ENCODE data around the gene B9D2.
A peak's percentile ranks its signal among the peaks of the same experiment; 100 is the strongest.
"Not testable (repeated sequence)": the region's sequence is repeated elsewhere in the genome, so short reads cannot be mapped to it uniquely, and the experiment has no call there.

B9D2 gene

DNA sequence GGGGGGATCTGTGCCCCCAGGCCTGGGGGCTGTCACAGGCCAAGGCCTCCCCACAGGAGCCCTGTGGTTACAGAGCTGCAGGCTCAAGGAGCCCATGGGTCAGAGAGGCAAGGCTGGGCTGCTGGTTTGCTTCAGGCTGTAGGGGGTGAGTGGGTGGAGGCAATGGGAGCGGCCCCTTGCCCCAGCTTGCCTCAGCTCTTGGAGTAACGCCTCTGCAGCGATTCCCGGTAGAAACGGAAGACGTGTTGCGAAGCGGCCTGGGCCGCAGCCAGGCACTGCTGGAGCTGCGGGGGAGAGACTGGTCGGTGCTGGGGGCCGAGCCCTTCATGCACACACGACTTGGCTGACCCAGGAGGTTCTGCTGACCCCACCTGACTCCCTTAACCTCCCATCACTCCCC lies 22.5 kb upstream of the B9D2 start:
- no peak for DNase-seq

DNA sequence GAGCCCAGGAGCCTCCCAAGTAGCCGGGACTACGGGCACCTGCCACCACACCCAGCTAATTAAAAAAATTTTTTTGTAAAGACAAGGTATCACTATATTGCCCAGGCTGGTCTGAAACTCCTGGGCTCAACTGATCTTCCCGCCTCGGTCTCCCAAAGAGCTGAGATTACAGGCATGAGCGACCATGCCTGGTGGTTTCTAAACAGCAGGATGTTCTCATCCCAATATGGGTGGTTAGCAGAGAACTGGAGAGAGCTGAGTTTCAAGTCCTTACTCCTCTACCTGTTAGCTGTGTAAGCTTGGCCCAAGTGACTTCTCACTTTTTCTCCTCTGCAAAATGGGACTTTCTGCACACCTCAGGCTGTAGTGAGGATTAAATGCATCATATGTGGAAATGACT lies 20.4 kb upstream of the B9D2 start:
- no peak for DNase-seq

DNA sequence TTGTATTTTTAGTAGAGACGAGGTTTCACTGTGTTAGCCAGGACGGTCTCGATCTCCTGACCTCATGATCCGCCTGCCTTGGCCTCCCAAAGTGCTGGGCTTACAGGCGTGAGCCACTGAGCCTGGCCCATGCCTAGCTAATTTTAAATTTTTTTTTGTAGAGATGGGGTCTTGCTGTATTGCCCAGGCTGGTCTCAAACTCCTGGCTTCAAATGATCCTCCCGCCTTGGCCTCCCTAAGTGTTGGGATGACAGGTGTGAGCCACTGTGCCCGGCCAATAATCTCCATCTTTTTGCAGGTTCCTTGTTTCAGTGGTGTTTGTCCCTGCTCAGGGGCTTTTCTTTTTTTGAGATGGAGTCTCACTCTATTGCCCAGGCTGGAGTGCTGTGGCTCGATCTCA lies 17.6 kb upstream of the B9D2 start:
- DNase-seq = not testable (repeated sequence)

DNA sequence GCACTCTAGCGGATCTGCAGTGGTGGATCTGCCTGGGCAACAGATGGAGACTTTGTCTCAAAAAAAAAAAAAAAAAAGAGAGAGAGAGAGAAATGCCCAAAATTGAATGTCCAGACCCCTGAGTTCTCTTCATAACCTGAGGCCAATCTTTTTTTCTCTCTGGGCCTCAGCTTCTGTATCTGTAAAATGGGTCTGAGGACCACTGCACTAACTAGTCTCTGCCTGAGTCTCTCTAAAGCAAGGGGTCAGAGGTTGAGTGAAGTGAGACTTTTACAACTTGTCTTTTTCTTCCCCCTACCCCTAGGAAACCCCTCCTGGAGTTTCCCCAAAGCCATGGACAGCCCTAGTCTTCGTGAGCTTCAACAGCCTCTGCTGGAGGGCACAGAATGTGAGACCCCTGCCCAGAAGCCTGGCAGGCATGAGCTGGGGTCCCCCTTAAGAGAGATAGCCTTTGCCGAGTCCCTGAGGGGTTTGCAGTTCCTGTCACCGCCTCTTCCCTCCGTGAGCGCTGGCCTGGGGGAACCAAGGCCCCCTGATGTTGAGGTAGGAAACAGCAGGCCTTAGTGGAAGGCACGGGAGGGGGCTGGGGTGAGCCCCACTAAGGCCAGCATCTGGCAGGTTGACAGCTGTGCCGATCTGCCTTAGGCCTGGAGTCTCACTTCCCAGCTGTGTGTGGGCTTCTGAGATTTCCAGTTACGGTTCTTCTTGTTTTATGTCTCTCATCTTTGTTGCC lies 14.2 kb upstream of the B9D2 start:
- no peak for DNase-seq

DNA sequence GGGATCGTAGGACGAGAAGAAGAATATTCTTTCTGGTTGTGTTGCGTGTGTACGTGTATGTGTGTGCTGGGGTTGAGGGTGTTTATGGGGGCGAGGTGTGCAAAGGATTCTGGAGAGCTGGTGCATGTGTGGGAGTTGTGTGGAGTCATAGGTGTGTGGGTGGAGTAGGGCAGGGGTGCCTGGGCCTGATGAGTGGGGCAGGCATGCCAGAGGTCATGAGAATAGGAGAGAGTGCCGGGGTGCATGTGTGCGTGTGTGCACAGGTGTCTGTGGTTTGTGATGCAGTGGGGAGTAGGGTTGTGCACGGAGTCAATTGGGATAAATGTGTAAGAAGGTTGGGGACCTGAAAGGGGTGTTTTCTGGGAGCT lies 13.0 kb upstream of the B9D2 start:
- DNase-seq = no peak

DNA sequence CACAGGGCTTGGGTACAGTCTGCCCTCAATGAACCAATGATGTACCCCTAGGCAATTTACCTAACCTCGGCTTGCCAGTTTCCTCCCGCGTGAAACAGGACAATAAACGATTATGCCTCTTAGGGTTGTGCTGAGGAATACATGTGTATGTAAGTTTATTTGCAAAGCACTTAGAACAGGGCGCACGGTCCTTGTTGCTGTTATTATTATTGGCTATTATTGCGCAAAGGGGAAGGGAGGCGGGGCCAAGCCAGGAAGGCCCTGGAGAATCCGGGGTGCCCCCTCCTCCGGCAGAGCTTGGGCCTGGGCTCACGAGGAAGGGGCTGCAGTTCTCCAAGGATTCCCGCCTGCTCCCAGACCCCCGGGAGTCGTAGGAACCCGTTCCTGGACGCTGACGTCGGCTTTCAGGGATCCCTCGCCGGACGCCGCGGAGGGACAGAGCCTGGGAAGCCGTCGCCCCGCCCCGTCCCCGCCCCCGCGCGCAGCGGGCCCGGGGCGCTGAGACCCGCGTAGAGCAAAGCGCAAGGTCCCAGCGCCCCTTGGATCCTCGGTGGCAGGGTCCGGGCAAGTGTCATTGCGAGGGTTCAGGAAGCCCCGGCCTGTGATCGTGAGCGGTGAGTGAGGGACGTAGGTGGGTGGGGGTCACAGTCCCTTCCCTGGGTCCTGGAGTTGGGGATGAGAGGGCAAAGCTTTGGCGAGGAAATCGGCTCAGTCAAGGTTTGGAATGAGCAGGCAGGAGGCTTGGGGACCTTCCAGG lies 12.5 kb upstream of the B9D2 start, which contains the start of gene TMEM91:
TMEM91 (plus strand) TSS at position 293 of the 757 bp plus-strand sequence. CDS start 1,777 bp downstream, outside the sequence.
- DNase-seq = peak; percentile 23

DNA sequence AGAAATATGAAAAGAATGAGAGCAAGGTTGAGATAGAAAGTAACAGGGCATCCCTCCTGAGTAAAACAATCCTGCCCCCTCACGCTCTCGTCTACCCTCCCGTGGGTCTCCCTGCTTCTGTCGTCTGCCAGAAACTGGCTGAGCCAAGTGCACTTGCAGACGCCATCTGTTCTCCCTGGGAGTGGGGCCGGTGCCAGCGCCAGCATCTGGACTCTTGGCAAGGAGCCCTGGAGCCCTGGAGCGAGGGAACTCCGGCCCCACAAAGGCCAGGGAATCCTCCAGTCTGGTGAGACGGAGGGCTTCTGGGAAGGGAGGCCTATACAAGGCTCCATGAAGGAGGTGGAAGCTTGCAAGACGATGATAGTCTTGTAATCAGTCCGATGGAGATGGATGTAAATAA lies 10.0 kb upstream of the B9D2 start:
- DNase-seq = peak; percentile 95

DNA sequence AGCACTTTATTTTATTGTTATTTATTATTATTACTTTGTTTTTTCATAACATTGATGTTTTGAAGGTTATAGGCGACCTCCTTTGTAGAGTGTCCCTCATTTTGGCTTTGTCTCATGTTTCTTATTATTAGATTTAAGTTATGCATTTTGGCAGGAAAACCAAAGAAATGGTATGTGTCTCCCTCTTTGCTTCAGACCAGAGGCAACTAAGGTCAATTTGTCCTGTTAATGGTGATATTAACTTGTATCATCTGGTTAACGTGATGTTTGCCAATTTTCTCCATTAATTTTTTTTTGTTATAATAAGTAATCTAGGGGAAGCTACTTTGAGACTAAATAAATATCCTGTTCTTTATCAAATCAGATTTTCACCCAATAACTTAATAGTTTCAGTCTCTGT lies 8.6 kb upstream of the B9D2 start:
- no peak for DNase-seq

DNA sequence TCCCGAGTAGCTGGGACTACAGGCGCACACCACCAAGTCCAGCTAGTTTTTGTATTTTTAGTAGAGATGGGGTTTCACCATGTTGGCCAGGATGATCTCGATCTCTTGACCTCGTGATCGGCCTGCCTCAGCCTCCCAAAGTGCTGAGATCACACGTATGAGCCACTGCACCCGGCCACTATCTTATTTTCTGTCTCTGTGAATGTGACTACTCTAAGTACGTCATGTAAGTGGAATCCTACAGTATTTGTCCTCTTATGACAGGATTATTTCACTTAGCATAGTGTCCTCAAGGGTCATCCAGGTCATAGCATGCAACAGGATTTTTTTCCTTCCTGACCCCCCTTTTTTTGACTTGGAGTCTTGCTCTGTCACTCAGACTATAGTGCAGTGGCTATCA lies 7.6 kb upstream of the B9D2 start:
- no peak for DNase-seq

DNA sequence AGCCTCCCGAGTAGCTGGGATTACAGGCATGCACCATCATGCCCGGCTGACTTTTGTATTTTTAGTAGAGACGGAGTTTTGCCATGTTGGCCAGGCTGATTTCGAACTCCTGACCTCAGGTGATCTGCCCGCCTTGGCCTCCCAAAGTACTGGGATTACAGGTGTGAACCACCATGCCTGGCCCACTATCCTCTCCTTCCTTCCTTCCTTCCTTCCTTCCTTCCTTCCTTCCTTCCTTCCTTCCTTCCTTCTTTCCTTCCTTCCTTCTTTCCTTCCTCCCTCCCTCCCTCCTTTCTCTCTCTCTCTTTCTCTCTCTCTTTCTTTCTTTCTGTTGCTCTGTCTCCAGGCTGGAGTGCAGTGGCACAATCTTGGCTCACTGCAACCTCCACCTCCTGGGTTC lies 7.2 kb upstream of the B9D2 start:
- DNase-seq = not testable (repeated sequence)

DNA sequence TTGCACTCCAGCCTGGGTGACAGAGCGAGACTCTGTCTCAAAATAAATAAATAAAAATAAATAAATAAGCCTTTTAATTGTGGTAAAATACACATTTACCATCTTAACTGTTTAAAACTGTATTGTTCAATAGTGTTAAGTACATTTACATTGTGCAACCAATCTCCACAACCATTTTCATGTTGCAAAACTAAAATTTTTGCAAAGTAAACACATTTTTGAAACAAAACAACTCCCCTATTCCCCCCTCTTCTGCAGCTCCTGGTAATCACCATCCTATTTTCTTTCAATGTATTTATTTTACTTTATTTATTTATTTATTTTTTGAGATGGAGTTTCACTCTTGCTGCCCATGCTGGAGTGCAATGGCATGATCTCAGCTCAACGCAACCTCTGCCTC lies 5.8 kb upstream of the B9D2 start:
- no peak for DNase-seq

DNA sequence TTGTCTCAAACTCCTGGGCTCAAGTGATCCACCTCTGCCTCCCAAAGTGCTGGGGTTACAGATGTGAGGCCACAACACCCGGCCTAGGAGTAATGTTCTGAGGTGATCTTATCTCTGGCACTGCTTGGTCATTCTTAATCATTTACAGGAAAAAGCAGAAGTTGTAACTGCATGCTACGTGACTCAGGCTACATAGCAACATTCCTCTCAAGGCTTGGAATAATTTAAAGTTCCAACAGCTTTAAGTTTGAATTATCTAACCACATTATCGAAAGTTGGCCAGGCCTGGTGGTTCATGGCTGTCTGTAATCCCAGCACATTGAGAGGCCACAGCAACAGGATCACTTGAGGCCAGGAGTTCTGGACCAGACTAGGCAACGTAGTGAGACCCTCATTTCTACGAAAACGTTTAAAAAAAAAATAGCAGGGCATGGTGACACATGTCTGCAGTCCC lies 3.9 kb upstream of the B9D2 start:
- DNase-seq = no peak

DNA sequence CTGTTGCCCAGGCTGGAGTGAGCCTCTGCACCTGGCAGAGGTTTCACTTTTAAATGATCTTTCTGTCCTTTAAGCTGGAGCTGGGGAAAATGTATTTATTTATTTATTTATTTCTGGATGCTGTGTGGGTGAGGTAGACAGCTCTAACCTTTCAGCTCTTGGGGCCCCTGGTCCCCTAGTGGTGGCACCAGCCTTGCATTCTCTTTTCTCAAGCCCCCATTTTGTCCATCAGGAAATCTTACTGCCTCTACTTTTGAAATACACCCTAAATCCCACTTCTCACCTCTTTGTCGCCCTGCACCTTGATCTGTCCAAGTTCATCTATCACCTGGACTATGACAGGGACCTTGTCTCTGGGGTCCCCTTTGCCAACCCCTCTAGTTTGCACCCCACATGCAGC lies 2.1 kb upstream of the B9D2 start:
- no peak for DNase-seq

DNA sequence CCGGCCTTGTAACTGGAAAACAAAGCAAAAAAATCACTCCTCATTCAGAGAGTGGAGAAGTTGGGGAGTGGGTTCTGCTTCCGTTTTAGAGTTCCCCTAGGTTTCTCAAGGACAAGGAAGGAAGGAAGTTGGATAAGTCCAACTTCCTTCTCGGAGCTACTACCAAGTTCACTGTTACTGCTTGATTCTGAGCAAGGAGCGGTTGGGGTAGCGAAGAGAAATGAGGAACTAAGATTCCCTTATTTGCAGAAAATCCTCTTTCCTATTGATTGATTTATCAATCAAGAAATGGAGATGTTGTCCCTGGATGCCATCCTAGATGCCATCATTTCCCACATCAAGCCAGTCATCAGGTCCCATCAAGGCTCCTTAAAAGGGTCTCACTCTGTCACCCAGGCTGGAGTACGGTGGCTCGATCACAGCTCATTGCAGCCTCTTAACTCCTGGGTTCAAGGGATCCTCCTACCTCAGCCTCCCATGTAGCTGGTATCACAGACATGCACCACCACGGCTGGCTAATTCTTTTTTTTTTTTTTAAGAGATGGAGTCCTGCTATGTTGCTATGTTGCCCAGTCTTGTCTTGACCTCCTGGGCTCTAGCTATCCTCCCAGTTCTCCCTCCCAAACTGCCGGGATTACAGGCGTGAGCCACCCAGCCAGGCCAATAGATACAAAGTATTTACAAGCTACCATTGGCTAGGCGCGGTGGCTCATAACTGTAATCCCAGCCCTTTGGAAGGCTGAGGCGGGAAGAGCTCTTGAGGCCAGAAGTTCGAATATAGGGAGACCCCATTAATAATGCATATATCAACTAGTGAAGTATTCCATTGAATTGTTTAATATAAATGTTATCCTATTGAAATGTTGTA lies 809 bp upstream of the B9D2 start:
- no peak for DNase-seq

DNA sequence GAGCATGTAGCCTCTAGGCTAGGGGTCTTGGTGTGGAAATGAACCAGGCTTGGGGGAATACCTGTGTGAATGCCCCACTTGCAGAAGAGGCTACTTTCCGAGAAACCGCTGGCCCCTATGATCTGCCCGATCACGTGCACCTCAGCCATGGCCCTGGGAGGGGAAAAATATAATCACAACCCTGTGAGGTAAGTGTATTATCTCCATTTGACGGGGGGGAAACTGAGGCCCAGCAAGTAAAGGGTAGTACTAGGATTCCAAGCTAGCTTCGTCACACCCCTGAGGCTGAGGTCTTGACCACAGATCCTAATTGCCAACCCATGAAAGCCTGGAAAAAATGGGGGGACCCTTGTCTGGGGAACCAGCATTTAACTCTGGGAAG lies 587 bp downstream of the B9D2 start:
- DNase-seq = no peak

DNA sequence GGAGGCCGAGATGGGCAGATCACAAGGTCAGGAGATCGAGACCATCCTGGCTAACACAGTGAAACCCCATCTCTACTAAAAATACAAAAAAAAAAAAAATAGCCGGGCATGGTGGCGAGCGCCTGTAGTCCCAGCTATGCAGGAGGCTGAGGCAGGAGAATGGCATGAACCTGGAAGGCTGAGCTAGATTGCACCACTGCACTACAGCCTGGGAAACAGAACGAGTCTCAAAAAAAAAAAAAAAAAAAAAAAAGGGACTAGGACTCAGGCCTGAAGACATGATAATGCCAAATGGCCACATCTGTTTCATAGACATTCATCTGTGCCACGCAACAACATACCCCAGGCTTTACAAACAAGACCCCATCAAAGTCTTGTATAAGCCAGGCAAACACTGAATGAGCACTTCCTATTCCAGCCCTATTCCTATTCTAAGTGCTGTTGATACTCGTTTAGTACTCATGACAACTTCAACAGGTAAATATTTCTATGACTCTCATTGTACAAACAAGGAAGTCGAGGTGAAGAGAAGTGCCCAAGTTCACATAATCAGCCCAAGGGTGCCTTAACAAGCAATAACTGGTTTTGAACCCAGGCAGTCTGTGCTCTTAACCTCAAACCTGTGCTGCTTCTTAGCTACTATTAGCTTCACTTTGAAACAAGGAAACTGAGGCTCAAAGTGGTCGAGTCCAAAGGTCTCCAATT lies 1.7 kb downstream of the B9D2 start:
- DNase-seq = no peak

DNA sequence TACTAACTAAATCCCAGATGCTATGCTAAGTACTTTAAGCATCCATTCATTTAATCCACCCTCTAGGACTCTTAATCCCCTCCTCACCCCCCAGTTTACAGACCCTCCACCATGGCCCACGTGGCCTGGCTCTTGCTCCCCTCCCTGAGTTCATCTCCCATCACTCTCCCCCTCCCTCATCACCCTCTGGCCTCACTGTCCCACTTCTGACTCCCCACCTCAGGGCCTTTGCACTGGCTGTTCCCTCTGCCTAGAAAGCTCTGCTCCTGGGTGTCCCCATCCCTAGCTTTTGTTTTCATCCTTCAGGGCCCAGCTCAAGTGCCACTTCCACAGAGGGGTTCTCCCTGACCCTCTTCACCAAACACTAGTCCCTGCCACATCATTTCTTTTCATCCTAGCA lies 4.2 kb downstream of the B9D2 start:
- DNase-seq = no peak

DNA sequence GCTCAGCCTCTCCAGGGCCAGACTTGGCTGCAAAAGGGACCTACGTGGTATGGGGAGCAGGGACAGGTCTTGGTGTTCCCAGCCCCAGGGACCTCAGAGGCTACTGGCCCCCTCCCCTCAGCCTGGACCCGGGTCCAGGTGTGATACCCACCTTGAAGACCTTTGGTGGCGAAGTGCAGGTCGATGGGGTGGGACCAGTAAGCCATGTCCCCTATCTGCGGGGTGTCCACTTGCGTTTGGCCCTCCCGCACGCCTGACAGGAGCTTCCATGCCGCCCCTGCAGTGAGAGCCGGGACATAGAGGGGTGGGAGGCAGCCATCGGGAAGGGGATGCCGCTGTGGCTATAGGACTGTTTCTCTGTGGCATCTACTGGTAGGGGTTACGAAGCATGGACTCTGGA lies 6.2 kb downstream of the B9D2 start:
- DNase-seq = no peak

DNA sequence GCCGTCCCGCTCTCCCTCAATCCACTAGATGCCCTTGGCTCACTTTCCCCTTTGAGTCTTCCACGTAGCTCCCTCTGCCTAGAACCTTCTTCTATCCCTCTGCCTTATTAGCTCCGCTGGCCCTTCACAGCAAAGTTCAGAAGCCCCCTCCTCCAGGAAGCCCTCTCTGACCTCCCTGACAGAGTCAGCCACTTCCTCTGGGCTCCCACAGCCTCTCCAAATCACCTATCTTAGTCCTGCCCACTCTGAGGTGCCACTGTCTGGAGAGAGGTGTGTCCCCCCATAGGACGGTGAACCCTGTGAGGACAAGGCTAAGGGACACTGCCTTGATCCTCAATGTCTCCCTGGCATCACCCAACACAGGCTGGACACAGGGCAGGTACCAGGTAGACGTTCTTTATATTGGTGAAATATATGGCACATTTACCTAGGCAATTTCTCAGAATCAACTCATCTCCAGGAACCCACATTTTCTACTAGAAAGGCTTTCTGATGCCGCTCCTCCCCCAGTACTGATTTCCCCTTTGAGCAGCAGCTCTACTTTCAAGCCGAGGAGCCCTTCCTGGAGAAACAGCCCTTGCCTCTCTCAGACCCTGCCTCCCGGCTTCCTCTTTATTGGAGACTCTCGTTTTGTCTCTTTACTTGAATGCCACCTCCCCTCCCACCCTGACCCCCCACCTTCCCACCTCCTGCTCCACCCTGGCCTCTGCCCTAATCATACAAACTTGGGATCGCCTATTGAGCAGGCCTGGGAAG lies 6.8 kb downstream of the B9D2 start:
- no peak for DNase-seq

DNA sequence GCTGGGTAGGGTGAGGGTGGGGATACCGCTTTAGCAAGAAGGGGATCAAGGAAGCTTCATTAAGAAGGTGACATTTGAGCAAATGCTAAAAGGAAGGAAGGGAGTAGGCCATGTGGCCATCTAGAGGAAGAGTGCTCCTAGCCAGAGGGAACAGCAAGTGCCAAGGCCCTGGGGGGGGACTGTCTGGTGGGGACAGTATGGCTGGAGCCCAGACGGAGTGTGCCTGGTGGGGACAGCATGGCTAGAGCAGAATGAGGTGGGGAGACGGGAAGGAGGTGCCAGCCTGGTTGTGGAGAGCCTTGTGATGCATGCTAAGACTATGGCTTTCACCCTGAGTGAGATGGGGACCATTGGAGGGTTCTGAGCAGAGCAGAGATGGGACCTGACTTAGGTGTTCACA lies 8.1 kb downstream of the B9D2 start:
- DNase-seq = no peak

DNA sequence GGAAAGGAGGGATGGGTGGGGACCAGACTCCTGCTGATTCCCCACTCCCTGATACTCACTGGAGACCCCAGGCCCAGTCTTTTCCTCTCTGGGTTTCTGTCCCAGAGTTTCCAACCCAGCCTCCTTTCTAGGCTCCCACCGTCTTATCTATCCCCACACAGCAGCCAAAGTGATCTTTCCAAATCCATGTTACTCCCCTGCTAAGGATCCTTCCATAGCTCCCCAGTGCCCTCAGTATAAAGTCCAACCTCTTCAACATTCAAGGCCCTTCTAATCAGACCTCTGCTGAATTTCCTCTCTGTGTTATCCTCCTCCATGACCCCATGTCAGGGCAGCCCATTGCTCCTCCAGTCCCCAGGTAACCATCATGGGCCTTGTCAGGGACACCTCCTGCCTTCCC lies 8.9 kb downstream of the B9D2 start:
- DNase-seq = no peak

DNA sequence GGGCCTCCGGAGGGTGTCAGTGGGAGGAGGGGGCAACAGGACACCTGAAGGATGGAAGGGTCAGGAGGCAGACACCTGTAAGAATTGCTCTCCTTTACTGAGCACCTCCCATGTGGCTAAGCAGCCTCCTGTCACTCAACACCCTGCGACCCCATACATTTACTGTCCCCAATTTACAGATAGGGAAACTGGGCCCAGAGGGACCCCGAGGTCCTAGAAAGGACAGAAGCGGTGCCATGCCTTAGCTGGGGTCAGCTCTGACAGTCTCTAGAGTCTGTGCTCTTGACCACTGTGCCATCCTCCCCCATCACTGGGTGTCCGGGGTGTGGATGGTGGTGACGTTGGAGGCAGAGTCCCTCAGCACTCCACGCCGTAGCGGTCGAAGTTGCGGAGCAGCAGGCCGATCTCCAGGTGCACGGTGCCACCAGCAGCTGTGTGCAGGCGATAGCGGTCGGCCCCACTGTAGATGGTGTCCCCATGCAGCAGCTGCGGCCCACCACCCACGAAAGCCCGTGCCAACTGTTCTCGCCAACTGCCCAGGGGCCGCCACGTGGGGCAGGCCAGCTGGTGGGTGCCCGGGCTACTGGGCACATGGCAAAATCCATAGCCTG lies 9.5 kb downstream of the B9D2 start:
- DNase-seq = no peak

Measured in NCI-H1105 treated with DMSO at 0.1 percent for 48 hours (cell line).